HepG2 (cell line): Measurements from ENCODE around the gene VARS1. TPM values are rescaled to one million over a fixed set of nuclear protein-coding genes. Genes with fewer than 3 reads are reported as not detected.

Experiments used
- EED ChIP-seq: sonication (generic); formaldehyde crosslinking; IDR thresholded peaks from 2 replicates; pipeline ENCODE4 v1.5.0; 2020; ENCODE audit warnings: mild to moderate bottlenecking, missing genetic modification reagents
- FOXO1 ChIP-seq: sonication (generic); formaldehyde crosslinking; IDR thresholded peaks from 2 replicates; pipeline ENCODE4 v1.4.0; 2020; ENCODE audit warnings: missing genetic modification reagents
- GPN1 ChIP-seq: sonication (generic); formaldehyde crosslinking; IDR thresholded peaks from 2 replicates; pipeline ENCODE4 v1.5.1; 2020; ENCODE audit warnings: missing genetic modification reagents, borderline replicate concordance
- HOXD1 ChIP-seq: sonication (generic); formaldehyde crosslinking; IDR thresholded peaks from 2 replicates; pipeline ENCODE4 v1.5.0; 2020; ENCODE audit warnings: missing genetic modification reagents
- IRF2 ChIP-seq: IDR thresholded peaks from 2 replicates; pipeline ENCODE4 v1.6.1; 2018; ENCODE audit warnings: missing genetic modification reagents, missing compliant biosample characterization
- ISL2 ChIP-seq: sonication (generic); formaldehyde crosslinking; IDR thresholded peaks from 2 replicates; pipeline ENCODE4 v1.5.0; 2020; ENCODE audit warnings: missing genetic modification reagents
- KDM3A ChIP-seq: IDR thresholded peaks from 2 replicates; pipeline ENCODE4 v1.6.1; 2018; ENCODE audit warnings: low read depth, missing compliant biosample characterization
- NCOA5 ChIP-seq: sonication (generic); formaldehyde crosslinking; IDR thresholded peaks from 2 replicates; pipeline ENCODE4 v1.4.0; 2020; ENCODE audit warnings: missing genetic modification reagents
- NKX3-1 ChIP-seq: sonication (generic); formaldehyde crosslinking; IDR thresholded peaks from 2 replicates; pipeline ENCODE4 v1.5.0; 2020; ENCODE audit warnings: missing genetic modification reagents
- PHF21A ChIP-seq: sonication (generic); formaldehyde crosslinking; IDR thresholded peaks from 2 replicates; pipeline ENCODE4 v1.5.0; 2020; ENCODE audit warnings: mild to moderate bottlenecking, missing genetic modification reagents
- SKI ChIP-seq: fragments of 450-650 bp; IDR thresholded peaks from one replicate; pipeline ENCODE4 v1.6.1; 2018; ENCODE audit warnings: mild to moderate bottlenecking; ENCODE audit not compliant: partially characterized antibody
- YEATS4 ChIP-seq: sonication (generic); formaldehyde crosslinking; IDR thresholded peaks from 2 replicates; pipeline ENCODE4 v1.4.0; 2020; ENCODE audit warnings: missing genetic modification reagents, borderline replicate concordance
- ZNF10 ChIP-seq: sonication (generic); formaldehyde crosslinking; IDR thresholded peaks from 2 replicates; pipeline ENCODE4 v1.4.0; 2020; ENCODE audit warnings: mild to moderate bottlenecking, low read depth, missing genetic modification reagents, borderline replicate concordance
- ZNF121 ChIP-seq: sonication (generic); formaldehyde crosslinking; IDR thresholded peaks from 2 replicates; pipeline ENCODE4 v1.5.0; 2020; ENCODE audit warnings: mild to moderate bottlenecking, missing genetic modification reagents
- ZNF253 ChIP-seq: sonication (generic); formaldehyde crosslinking; IDR thresholded peaks from 2 replicates; pipeline ENCODE4 v1.8.0; 2022; ENCODE audit warnings: mild to moderate bottlenecking, missing genetic modification reagents, borderline replicate concordance
- ZNF337 ChIP-seq: sonication (generic); formaldehyde crosslinking; IDR thresholded peaks from 2 replicates; pipeline ENCODE4 v1.5.1; 2020; ENCODE audit warnings: missing genetic modification reagents, low read depth, mild to moderate bottlenecking, borderline replicate concordance
- ZNF496 ChIP-seq: sonication (generic); formaldehyde crosslinking; IDR thresholded peaks from 2 replicates; pipeline ENCODE4 v1.8.1; 2023; ENCODE audit warnings: mild to moderate bottlenecking, moderate library complexity, missing genetic modification reagents; ENCODE audit not compliant: insufficient replicate concordance
- ZNF552 ChIP-seq: sonication (generic); formaldehyde crosslinking; IDR thresholded peaks from 2 replicates; pipeline ENCODE4 v1.9.0; 2022; ENCODE audit warnings: missing genetic modification reagents, mild to moderate bottlenecking, borderline replicate concordance
- ZNF598 ChIP-seq: sonication (generic); formaldehyde crosslinking; IDR thresholded peaks from 2 replicates; pipeline ENCODE4 v1.5.1; 2020; ENCODE audit warnings: mild to moderate bottlenecking, missing genetic modification reagents, borderline replicate concordance
- ZNF7 ChIP-seq: IDR thresholded peaks from 2 replicates; pipeline ENCODE4 v1.6.1; 2016; ENCODE audit warnings: missing biosample characterization, missing genetic modification reagents
- polyA plus RNA-seq, 8 experiments: library from polyadenylated mRNA; depleted of rRNA in 3 of 8; stranded (reverse) in 7 of 8; unstranded in 1 of 8; fragments of >200 nt; fragmentation: Illumina TruSeq in 4 of 8; extraction: Trizol in 4 of 8; gene quantifications; 2 replicates each; pipeline versions ENCODE4 v1.2.1 to v1.2.3, GENCODE V29; 2011 to 2016; ENCODE audit warnings: low read depth in 4 of 8, missing spikeins in 1 of 8, mixed read lengths in 1 of 8; ENCODE audit not compliant: insufficient read depth in 1 of 8
- total RNA-seq, 5 experiments: library from RNA; depleted of rRNA; stranded (reverse); fragments of >200 nt; fragmentation: Illumina TruSeq; extraction: Trizol; gene quantifications; 2 replicates each; pipeline ENCODE4 v1.2.3, GENCODE V29; 2016; ENCODE audit warnings: low read depth in 1 of 5
- TF ChIP-seq, protein P1 (sequence below): sonication (generic); formaldehyde crosslinking; IDR thresholded peaks from 2 replicates; pipeline ENCODE4 v1.8.1; 2023; ENCODE audit warnings: missing genetic modification reagents, mild to moderate bottlenecking, borderline replicate concordance
- TF ChIP-seq, protein P2 (sequence below): IDR thresholded peaks from 2 replicates; pipeline ENCODE4 v1.6.1; 2012; ENCODE audit warnings: low read depth, low read length, improper control_type of control experiment
- TF ChIP-seq, protein P3 (sequence below): sonication (generic); formaldehyde crosslinking; IDR thresholded peaks from 2 replicates; pipeline ENCODE4 v1.5.1; 2020; ENCODE audit warnings: missing genetic modification reagents, mild to moderate bottlenecking, borderline replicate concordance
- TF ChIP-seq, protein P4 (sequence below): sonication (generic); formaldehyde crosslinking; IDR thresholded peaks from 2 replicates; pipeline ENCODE4 v1.8.0; 2022; ENCODE audit warnings: mild to moderate bottlenecking, missing genetic modification reagents
- TF ChIP-seq, protein P5 (sequence below): sonication (generic); formaldehyde crosslinking; conservative IDR thresholded peaks from 2 replicates; pipeline ENCODE4 v1.8.0; 2022; ENCODE audit warnings: missing genetic modification reagents

Gene VARS1
- total and polyA plus RNA-seq, 2 of the 13 experiments (the other 11 are each of a cell fraction or from before 2014, with no cell fraction given), result 14.7 to 56.1 TPM

DNA sequence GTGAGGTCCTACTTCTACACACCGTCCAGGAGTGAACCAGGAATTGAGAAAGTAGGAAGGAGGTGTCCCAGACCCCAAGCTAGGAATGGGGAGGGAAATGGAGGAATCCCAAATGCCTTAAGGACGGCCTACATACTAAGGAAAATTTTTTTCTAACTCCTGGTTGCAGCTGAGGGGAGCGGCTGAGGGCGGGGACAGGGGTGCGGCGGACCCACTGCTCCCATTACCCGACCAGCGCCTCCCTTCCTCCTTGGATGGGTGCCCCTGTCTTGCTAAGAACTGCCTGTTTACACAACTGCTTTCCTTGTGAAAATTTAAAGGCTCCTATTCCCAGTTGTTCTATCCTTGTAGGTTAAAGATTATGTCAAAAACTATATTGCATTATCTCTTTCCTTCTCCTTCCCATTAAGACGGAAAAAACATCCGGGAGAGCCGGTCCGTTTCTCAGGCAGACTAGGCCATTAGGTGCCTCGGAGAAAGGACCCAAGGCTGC, 31.3 kb upstream of the VARS1 start (continued):
- TF ChIP-seq, protein P1, sequence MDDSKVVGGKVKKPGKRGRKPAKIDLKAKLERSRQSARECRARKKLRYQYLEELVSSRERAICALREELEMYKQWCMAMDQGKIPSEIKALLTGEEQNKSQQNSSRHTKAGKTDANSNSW (CRISPR knock-in tag), result 0 out of 2 replicates have a peak, but pooled peaks have one; percentile 20
- TF ChIP-seq SKI (no peak), ZNF7 (CRISPR knock-in tag) (no peak), ZNF552 (CRISPR knock-in tag) (no peak), YEATS4 (CRISPR knock-in tag) (no peak), NCOA5 (CRISPR knock-in tag) (no peak), KDM3A (CRISPR knock-in tag) (0 out of 2 replicates have a peak, but pooled peaks have one; percentile 10), GPN1 (CRISPR knock-in tag) (no peak), EED (0 out of 2 replicates have a peak, but pooled peaks have one; percentile 35), ZNF337 (CRISPR knock-in tag) (no peak), NKX3-1 (peak; percentile 39; the same call in 1 of the 2 replicates), IRF2 (CRISPR knock-in tag) (no peak; the same call in 1 of the 2 replicates), HOXD1 (CRISPR knock-in tag) (0 out of 2 replicates have a peak, but pooled peaks have one; percentile 44), ZNF121 (CRISPR knock-in tag) (no peak), ISL2 (CRISPR knock-in tag) (peak; percentile 11; the same call in 1 of the 2 replicates), FOXO1 (CRISPR knock-in tag) (0 out of 2 replicates have a peak, but pooled peaks have one; percentile 1), ZNF253 (no peak), PHF21A (no peak), ZNF10 (CRISPR knock-in tag) (no peak), ZNF496 (CRISPR knock-in tag) (no peak), ZNF598 (CRISPR knock-in tag) (no peak)
- TF ChIP-seq, protein P2, sequence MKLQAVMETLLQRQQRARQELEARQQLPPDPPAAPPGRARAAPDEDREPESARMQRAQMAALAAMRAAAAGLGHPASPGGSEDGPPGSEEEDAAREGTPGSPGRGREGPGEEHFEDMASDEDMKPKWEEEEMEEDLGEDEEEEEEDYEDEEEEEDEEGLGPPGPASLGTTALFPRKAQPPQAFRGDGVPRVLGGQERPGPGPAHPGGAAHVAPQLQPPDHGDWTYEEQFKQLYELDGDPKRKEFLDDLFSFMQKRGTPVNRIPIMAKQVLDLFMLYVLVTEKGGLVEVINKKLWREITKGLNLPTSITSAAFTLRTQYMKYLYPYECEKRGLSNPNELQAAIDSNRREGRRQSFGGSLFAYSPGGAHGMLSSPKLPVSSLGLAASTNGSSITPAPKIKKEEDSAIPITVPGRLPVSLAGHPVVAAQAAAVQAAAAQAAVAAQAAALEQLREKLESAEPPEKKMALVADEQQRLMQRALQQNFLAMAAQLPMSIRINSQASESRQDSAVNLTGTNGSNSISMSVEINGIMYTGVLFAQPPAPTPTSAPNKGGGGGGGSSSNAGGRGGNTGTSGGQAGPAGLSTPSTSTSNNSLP, result no peak
- TF ChIP-seq, protein P3, sequence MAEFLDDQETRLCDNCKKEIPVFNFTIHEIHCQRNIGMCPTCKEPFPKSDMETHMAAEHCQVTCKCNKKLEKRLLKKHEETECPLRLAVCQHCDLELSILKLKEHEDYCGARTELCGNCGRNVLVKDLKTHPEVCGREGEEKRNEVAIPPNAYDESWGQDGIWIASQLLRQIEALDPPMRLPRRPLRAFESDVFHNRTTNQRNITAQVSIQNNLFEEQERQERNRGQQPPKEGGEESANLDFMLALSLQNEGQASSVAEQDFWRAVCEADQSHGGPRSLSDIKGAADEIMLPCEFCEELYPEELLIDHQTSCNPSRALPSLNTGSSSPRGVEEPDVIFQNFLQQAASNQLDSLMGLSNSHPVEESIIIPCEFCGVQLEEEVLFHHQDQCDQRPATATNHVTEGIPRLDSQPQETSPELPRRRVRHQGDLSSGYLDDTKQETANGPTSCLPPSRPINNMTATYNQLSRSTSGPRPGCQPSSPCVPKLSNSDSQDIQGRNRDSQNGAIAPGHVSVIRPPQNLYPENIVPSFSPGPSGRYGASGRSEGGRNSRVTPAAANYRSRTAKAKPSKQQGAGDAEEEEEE (CRISPR knock-in tag), result no peak
- TF ChIP-seq, protein P4, sequence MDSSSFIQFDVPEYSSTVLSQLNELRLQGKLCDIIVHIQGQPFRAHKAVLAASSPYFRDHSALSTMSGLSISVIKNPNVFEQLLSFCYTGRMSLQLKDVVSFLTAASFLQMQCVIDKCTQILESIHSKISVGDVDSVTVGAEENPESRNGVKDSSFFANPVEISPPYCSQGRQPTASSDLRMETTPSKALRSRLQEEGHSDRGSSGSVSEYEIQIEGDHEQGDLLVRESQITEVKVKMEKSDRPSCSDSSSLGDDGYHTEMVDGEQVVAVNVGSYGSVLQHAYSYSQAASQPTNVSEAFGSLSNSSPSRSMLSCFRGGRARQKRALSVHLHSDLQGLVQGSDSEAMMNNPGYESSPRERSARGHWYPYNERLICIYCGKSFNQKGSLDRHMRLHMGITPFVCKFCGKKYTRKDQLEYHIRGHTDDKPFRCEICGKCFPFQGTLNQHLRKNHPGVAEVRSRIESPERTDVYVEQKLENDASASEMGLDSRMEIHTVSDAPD (CRISPR knock-in tag), result no peak
- TF ChIP-seq, protein P5, sequence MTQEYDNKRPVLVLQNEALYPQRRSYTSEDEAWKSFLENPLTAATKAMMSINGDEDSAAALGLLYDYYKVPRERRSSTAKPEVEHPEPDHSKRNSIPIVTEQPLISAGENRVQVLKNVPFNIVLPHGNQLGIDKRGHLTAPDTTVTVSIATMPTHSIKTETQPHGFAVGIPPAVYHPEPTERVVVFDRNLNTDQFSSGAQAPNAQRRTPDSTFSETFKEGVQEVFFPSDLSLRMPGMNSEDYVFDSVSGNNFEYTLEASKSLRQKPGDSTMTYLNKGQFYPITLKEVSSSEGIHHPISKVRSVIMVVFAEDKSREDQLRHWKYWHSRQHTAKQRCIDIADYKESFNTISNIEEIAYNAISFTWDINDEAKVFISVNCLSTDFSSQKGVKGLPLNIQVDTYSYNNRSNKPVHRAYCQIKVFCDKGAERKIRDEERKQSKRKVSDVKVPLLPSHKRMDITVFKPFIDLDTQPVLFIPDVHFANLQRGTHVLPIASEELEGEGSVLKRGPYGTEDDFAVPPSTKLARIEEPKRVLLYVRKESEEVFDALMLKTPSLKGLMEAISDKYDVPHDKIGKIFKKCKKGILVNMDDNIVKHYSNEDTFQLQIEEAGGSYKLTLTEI (CRISPR knock-in tag), result no peak
